ENCODE data around the gene TMEM120B. TPM values are rescaled to one million over a fixed set of nuclear protein-coding genes. Genes with fewer than 3 reads are reported as not detected.

Gene TMEM120B
- total RNA-seq, 4 donors from 2014 or later = 3.5 to 7.2 (median 5.1) TPM

DNA sequence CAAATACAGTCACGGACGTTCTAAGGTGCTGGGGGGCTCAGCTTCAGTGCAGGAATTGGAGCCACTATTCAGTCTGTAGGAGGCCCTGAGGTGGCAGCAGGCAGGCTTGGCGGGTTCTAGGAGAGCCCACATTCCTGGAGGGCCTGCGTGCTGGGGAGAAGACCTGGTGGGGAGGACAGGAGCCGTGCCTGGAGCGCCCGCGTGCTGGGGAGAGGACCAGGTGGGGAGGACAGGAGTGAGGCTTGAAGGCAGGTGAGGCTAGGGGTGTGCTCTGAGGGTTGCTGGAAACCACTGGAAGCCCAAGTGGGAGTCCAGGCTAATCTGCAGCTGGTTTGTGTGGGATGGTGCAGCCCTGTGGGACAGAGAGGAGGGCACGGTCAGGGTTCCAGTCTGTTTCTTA, 57.8 kb downstream of the TMEM120B start:
- DNase-seq (ENCODE audit: low spot score in 2 of 2) = no peak
- intact Hi-C loops (cut with DNase I; ENCODE audit: low total_unique reads) = loop anchor here (5.0 kb wide), 1 partner anchor 73 kb away; no protein-coding TSS in a partner anchor
- no peak overlapping the region for H3K4me3 ChIP-seq (ENCODE audit: low read depth, poor library complexity, severe bottlenecking)
- WGBS, 2 donors = 80 to 93% methylated on average over 9 of the region's 9 CpGs
- TF ChIP-seq, protein P1, sequence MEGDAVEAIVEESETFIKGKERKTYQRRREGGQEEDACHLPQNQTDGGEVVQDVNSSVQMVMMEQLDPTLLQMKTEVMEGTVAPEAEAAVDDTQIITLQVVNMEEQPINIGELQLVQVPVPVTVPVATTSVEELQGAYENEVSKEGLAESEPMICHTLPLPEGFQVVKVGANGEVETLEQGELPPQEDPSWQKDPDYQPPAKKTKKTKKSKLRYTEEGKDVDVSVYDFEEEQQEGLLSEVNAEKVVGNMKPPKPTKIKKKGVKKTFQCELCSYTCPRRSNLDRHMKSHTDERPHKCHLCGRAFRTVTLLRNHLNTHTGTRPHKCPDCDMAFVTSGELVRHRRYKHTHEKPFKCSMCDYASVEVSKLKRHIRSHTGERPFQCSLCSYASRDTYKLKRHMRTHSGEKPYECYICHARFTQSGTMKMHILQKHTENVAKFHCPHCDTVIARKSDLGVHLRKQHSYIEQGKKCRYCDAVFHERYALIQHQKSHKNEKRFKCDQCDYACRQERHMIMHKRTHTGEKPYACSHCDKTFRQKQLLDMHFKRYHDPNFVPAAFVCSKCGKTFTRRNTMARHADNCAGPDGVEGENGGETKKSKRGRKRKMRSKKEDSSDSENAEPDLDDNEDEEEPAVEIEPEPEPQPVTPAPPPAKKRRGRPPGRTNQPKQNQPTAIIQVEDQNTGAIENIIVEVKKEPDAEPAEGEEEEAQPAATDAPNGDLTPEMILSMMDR (IDR thresholded peaks at IDR 0.05) = no peak
- TF ChIP-seq POLR2A (IDR thresholded peaks at IDR 0.05) = no peak

DNA sequence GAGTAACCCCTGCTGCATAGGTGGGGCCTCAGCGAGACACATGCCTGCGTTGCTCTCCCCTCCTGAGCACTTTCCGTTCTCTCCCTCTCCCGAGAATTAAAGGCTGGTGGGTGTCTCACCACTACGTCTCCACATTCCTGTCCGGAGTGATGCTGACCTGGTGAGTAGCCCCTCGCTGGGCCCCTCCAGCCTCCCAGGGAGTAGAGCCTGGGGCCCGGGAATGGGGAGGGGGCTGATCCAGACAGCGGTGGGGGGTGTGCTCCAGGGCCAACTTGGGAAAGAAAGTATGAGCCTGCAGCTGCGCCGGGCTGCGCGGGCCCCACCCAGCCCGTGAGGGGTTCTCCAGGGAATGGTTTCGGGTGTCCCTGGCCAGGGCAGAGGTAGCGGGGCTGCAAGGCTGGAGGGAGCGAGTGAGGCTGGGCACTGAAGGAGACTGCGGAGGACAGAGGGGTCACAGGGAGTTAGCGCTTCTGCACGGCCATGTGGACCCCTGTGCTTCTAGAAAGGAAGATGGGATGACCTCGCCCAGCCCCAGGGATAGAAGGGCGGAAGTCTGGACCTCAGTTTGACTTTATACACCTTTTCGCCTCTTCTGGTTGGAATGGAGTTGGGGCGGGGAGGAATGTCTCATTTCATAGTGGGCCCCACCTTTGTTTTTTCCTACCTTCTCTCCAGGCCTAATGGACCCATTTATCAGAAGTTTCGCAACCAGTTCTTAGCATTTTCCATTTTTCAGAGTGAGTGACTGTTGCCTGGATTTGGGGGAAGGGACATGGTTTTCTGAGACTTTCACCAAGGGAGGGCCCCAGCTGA, 58.5 kb downstream of the TMEM120B start:
- no peak for DNase-seq (ENCODE audit: low spot score in 2 of 2)
- TF ChIP-seq, protein P1 (IDR thresholded peaks at IDR 0.05) = no peak
- no peak for TF ChIP-seq POLR2A (IDR thresholded peaks at IDR 0.05)
- WGBS, 2 donors = 87 to 90% methylated on average over 24 to 25 of the region's 25 CpGs
- intact Hi-C loops (cut with DNase I; ENCODE audit: low total_unique reads) = loop anchor here (5.0 kb wide), 1 partner anchor 74 kb away; no protein-coding TSS in a partner anchor
- no peak overlapping the region for H3K4me3 ChIP-seq (ENCODE audit: low read depth, poor library complexity, severe bottlenecking)

DNA sequence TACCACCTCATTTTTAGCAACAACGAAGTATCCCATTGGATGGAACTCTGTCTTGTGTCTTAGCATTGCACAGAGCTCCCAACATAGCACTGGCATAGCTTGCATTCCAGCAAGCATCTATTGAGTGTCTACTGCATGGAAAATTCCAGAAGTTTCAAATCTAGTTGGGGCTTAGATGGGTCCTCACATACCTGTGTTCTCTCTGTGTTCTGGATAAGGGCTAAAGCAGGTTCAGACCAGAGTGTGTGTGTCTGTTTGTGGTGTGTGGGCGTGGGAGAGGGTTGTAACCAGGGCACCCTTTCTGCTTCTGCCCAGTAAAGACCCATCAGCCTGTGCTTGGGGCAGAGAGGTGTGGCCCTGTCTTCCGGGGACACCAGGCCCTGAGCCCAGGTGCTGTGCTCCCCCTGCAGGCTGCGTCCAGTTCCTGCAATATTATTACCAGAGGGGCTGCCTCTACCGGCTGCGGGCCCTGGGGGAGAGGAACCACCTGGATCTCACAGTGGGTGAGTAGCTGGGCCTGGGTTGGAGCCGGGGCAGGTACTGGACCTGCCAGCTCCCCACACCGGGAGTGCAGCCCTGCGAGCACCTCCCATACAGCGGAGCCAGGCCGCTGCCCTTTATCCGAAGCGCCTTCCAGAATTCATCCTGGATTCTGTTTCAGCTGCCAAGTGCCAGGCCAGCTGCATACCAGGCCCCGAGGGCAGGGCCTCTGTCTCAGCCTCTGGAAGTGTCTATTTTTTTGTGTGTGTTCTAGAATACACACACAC, 60.6 kb downstream of the TMEM120B start:
- intact Hi-C loops (cut with DNase I; ENCODE audit: low total_unique reads) = loop anchor here (5.0 kb wide), 1 partner anchor 76 kb away; no protein-coding TSS in a partner anchor
- TF ChIP-seq, protein P1 (IDR thresholded peaks at IDR 0.05) = peak in 1 of 3 donors; percentile 26
- no peak for TF ChIP-seq POLR2A (IDR thresholded peaks at IDR 0.05)
- 30 to 42% methylated on average over 13 to 14 of the region's 14 CpGs for WGBS, 2 donors
- DNase-seq (ENCODE audit: low spot score in 2 of 2) = no peak
- H3K4me3 ChIP-seq (ENCODE audit: low read depth, poor library complexity, severe bottlenecking) = no peak overlapping the region

DNA sequence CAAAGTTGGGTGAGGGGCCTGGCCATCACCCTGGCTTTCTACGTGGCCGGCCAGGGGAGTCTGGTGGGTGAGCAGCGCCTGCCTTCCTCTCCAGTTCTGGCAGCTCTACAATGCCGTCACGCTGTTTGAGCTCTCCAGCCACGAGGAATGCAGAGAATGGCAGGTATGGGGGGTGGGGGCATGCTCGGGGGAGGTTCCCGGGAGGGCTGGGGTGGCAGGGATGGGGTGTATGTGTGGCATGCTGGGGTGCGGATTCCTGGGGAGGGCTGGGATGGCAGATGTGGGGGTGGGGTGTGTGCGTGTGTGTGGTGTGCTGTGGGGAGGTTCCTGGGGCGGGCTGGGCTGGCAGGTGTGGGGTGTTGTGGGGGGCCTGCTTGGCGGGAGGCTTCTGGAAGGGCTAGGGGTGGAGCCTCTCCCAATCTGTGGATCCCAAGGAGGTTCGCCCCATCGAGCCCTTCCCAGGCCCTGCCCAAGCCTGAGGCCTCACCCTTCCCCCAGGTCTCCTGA, 62.5 kb downstream of the TMEM120B start:
- no peak overlapping the region for H3K4me3 ChIP-seq (ENCODE audit: low read depth, poor library complexity, severe bottlenecking)
- intact Hi-C loops (cut with DNase I; ENCODE audit: low total_unique reads) = loop anchor here (5.0 kb wide), 1 partner anchor 78 kb away; no protein-coding TSS in a partner anchor
- 67 to 72% methylated on average over 13 to 14 of the region's 14 CpGs for WGBS, 2 donors
- TF ChIP-seq, protein P1 (IDR thresholded peaks at IDR 0.05) = no peak
- TF ChIP-seq POLR2A (IDR thresholded peaks at IDR 0.05) = no peak
- DNase-seq (ENCODE audit: low spot score in 2 of 2) = no peak

DNA sequence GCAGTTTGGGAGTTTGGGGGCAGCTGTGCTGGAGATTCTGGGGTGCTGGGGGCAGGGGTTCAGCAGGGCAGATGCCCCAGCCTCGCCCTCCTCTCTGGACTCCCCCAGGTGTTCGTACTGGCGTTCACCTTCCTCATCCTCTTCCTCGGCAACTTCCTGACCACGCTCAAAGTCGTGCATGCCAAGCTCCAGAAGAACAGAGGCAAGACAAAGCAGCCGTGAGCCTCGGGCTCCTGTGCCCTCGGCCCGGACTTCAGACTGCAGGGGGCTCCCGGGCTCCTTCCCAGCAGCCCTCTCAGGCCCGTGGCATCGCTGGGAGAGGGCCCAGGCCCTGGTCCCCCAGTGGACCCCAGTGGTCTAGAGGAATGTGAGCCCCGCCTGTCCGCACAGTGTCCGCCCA, 62.9 kb downstream of the TMEM120B start:
- no peak for DNase-seq (ENCODE audit: low spot score in 2 of 2)
- 83 to 84% methylated on average over 15 of the region's 16 CpGs for WGBS, 2 donors
- intact Hi-C loops (cut with DNase I; ENCODE audit: low total_unique reads) = no loop called here
- no peak for TF ChIP-seq POLR2A (IDR thresholded peaks at IDR 0.05)
- TF ChIP-seq, protein P1 (IDR thresholded peaks at IDR 0.05) = no peak
- no peak overlapping the region for H3K4me3 ChIP-seq (ENCODE audit: low read depth, poor library complexity, severe bottlenecking)

Data from lower leg skin (tissue), 4 donors.